Kidney tubule cell (primary cell): ENCODE results near the gene DYNC1H1.

Source experiments
- DNase-seq: peaks from one replicate; pipeline ENCODE4 v3.0.0-alpha.2; 2018; ENCODE audit warnings: low spot score

Gene DYNC1H1

DNA sequence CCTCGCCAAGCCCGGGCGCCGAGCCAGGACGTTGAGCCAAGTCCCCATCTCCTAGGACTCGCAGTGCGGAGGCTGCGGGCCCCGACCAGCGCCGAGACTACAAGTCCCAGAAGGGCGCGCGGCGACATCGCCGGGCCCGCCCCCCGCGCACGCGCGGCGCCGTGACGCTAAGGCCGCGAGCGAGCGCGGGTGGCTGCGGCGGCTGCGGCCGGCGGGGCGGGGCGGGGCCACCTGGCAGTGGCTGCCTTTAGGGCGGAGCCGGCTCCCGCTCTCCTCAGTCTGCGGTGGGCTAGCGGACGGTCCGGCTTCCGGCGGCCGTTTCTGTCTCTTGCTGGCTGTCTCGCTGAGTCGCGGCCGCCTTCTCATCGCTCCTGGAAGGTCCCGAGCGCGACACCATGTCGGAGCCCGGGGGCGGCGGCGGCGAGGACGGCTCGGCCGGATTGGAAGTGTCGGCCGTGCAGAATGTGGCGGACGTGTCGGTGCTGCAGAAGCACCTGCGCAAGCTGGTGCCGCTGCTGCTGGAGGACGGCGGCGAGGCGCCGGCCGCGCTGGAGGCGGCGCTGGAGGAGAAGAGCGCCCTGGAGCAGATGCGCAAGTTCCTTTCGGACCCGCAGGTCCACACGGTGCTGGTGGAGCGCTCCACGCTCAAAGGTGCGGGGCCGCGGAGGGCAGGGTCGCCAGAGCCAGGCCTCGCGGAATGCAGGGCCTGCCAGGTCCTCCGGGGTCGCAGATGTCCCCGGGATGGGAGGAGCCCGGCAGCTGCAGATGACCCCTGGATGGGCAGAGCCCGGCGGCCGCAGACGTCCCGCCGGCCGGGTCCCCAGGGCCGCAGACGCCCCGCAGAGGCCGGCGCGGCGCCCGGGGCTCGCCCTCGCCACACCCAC lies at the start of gene DYNC1H1:
DYNC1H1 (plus strand) TSS at position 277 of the 884 bp plus-strand sequence; CDS start at position 396, 119 bp downstream.
- DNase-seq, result peak; percentile 93

DNA sequence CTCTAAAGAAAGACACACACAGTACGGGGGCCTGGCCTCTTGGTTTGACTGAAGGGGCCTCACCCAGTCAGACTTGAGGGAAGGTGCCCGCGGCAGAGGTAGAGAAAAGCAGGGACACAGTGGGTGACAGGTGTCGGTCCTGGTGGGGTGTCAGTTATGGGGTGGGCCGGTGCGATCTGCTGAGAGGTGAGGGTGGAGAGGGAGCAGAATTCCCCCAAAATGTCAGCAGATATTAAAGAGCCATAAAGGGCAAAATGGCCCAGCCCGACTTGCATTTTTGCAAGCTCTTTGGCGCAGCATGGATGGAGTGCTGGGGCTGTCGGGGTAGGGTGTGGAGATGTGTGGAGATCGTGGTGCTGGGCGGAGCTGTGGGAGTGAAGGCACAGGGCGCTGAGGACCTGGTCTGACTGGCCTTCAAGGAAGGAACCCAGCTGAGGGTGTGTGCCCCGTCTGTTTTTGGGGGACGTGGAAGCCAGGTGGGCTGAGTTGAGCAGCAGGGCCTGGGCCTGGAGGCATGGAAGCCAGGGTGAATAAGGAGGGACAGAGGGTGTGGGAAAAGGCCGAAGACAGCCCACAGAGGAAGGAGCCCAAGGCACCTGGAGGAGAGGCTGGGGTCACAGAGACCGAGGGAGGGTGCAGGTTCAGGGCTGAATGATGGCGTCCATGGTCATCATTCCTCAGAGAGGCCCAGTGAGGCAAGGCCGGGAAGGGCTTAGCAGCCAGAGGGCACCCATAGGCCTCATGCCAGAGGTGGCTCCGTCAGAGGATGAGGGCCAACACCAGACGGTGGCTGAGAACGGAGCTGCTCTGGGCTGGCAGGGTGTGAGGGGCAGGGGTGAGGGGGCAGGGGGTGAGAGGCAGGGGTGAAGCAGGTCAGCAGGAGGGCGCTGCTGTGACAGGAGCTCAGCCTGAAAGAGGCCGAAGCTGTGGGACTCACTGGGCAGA lies 48.2 kb upstream of the DYNC1H1 start:
- no peak for DNase-seq

DNA sequence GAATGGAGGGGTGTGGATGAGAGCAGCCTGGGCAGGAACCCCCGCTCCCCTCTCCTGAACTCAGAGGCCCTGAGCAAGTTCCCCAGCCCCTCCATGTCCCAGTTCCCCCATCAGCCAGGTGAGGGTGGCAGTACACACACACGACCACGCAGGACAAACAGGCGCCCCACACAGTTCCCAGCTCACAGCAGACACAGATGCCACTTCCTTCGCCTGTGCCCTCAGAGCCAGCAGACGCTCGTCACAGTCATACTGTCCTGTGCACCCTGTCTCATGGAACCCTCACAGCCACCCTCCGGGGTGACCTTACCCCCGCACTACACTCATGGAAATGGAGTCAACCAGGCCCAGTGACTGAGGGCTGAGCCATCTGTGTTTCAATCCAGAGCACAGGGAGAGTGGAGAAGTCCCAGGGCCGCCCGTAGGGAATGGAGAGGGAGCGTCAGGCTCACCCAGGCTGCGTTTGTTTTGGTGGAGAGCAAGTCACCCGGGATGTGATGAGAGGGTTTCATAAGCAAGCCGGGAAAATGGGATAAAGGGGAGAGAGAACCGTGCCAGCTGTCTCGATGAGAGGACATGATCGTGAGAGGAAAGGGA lies 47.5 kb upstream of the DYNC1H1 start:
- DNase-seq, result no peak

DNA sequence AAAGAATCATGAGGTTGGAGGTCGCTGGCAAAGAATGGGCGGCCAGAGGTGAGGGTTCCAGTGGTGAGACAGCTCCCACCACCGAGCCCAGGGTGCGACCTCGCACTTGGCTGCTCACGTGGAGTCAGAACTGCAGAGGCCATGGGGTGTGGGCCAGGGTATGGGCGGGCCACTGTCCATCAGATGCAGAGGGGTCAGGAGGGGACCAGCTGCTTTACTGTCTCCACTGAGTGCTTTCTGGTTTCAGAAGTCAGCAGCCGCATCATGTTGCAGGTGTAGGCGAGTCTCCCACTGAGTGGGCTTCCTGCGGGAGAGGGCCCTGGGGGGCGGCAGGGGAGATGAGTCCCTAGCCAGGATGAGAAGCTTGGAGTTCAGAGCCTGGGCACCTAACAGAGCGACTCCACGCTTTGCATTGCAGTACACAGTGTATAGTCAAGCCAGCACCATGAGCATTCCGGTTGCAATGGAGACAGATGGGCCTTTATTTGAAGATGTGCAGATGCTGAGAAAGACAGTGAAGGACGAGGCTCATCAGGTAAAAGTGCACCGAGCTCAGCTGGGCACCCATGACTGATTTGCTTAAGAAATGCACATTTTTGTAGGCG lies 46.9 kb upstream of the DYNC1H1 start:
- no peak for DNase-seq

DNA sequence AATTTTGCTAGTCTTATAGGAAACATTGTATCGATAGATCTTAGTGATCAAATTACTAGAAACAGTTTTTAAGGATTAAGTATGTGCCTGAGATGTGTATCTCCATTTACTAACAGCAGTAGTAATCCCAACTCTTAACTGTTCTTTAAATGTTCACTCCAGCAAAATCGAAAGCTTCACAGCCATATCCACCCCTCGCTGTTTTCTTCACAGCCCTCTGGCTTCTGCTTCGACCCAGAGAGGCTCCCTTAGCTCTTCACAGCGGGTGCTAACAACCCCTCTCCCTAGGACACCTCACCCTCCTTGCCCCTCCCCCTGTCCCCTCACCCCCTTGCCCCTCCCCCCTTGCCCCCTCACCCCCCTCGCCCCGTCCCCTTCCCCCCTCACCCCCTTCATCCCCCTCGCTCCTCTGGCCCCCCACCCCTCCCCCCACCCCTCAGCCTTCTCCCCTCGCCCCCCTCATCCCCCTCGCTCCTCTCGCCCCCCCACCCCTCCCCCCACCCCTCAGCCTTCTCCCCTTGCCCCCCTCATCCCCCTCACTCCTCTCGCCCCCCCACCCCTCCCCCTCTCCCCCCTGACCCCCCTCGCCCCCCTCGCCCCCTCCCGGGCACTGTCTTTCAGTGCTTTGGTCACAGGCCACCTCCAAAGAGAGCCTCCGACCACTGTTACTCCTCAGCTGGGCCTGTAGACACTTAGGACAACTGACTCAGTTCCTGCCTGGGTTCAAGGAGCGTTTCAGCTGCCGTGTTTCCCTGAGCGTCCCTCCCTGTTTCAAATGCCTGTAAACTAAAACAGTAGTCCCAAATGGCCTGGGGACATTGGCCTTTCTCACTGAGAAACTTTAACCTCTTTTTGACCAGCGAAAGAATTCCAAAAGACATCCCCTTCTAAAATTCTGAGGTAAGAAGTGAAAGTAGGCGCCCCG lies 46.0 kb upstream of the DYNC1H1 start:
- DNase-seq, result no peak

DNA sequence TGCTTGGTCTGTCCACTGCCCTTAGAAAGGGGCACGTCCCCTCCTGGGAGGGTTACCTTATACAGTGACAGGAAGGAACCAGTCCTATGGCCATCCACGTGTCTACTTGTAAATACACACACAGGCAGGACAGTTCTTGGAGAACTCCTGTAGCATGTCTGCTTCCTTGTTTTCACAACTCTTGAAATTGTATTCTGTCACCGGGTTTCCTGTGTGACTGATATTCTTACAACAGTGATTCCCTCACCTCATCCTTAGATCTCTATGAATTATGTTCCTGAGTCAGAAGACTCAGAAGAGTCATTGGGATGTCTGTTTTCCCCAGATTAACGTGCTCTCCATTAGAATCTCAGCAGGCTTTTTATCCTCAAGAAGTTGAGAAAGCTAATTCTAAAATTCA lies 44.1 kb upstream of the DYNC1H1 start:
- no peak for DNase-seq

DNA sequence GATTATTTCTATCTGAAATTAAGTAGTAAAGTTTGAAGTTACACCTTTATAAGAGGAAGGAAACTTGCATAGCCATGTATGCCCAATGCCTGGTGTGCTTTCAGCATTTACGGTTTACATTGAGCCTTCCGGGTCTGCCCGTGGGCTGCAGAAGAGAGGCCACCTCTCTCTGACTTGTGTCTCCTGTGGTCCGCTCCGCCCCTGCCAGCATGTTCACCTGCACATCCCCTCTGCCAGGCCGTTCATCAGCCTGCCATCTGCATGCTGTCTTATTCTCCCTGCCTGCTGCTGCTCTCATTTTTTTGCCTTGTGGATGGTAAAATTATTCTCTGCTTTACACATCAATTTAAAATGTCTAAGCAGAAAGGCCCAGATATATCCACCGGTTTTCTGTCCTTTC lies 41.5 kb upstream of the DYNC1H1 start:
- no peak for DNase-seq

DNA sequence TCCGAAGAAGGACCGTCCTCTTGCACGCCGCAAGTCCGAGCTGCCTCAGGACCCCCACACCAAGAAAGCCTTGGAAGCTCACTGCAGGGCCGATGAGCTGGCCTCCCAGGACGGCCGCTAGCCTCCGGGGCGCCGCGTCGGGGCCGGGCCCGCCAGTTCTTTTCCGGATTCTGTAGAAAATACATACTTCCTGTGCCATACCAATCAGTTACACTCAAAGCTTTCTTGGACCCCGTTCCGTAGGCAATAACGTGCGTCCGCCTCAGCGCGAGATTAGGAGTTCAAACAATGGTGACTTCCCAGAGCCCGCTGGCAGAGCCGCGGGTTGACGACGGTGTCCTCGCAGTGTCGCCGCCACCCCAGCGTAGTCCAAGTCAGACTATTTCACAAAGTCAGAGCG lies 39.2 kb upstream of the DYNC1H1 start:
- DNase-seq, result no peak

DNA sequence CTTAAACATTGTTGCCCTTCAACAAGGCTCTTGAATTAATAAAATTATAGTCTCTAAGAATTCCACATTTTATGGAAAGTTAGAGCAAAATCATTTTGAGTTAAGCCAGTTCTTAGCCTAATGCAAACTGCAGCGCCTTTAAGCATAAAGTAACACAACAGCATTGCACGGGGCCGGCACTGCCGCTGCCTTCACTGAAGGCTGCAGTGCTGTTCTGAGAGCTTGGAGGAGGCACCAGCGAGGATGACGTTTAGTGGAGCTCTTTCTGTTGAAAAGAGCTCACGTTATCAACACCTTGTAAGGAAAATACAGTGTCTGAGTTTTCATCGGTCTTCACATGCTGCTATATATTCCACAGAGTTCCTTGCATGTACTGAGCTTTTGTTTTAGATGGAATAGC lies 38.3 kb upstream of the DYNC1H1 start:
- DNase-seq, result no peak

DNA sequence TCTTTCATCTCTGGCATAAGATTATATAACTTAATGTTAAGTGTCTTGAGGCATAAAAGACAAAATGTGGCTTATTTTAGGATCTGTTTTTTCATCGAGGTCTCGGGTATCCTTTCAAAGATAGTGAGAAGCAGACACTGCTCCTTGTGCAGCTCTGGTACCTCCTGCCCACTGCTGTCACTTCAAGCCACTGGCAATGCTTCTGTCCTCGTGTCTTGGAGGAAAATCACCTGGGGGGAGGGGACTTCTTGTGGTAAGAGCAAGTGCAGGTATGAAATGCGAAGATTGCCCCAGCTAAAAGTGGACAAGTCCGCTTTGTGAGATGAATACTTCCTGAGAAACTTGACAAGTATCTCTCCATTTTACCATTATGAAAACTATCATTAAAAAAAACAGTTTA lies 37.8 kb upstream of the DYNC1H1 start:
- DNase-seq, result no peak

DNA sequence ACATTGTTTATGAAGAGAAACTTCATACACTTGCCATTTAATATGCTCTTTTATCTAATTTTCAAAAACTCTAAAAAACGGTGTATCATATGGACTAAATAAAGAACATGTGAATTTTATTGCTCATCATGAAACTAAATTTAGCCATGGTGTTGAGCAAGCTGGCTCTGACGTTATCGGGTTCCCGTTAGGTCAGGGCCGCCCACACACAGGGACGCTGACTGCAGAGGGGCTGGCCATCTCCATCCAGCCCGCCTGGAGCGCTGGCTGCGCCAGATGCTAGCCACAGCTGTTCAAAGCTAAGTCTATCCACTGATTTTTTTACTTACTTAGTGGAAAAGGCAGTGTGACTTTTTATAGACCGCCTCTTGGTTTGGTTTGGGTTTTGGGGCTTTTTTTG lies 36.5 kb upstream of the DYNC1H1 start:
- no peak for DNase-seq

DNA sequence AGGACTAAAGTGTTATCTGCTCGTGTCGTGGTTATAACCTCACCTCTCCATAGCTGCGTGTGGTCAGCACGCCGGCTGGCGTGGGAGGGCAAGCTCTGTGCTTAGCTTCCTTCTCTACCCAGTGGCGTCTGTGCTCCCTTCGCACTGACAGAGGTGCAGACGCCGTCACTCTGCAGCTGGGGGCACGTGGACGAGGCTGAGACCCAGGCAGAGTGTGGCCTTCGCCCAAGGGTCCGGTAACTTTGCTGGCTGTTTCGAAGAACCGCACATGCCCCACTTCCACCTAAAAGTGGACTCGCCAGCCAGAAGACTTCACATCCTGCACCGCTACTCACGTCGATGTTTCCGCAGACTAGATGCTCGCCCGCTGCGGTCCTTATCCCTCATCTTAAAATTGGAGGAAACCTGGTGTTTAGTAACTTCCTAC lies 35.9 kb upstream of the DYNC1H1 start:
- DNase-seq, result no peak

DNA sequence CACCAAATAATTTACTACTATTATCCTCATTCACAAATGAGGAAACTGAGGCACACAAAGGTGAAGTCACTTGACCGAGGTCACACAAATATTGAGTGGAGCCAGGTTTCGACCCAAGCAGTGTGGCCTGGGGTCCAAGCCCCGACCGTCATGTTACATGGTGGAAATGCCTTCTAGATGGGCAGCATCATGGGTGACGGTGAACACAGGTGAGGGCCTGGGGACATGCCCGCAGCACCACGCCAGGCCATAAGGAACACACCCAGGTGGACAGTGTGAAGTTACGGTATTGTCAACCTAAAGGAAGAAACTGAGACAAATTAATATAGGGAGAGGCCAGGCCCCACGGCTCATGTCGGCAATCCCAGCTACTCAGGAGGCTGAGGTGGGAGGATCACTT lies 35.3 kb upstream of the DYNC1H1 start:
- DNase-seq, result no peak

DNA sequence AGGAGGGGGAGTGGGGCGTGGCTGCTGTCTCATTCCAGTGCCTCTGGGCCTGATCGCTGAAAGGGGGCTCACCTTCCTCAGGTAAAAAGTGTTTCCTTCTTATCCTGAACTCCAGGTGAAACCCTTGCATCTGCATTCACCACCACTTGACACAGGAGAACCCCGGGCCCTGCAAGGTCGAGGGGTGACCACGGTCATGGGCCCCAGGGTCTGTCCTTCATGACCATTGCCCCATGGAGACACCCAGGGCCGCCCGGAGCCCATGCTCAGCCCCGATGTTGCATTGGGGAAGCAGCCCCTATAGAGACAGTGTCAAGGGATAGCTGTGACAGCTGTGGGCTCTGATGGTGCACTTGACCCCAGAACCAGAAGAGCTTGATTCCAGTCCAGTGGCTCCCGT lies 34.4 kb upstream of the DYNC1H1 start:
- no peak for DNase-seq

DNA sequence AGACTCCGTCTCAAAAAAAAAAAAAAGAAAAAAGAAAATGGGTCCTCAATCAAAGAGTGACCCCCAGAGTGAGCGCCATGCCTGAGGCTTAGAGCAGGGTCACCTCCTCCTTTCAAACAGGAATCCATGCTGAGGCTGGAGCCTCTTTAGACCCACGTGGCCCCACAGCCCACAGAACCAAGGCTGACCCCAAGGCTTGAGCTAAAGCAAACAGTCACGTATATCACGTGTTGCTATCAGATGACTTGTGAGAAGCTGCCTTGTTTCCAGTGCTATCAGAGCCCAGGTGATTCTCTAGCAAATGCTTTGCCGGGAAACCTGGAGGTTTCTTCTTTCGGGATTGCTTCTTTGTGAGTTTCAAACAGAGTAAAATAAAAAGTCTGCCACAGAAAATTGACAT lies 31.7 kb upstream of the DYNC1H1 start:
- no peak for DNase-seq

DNA sequence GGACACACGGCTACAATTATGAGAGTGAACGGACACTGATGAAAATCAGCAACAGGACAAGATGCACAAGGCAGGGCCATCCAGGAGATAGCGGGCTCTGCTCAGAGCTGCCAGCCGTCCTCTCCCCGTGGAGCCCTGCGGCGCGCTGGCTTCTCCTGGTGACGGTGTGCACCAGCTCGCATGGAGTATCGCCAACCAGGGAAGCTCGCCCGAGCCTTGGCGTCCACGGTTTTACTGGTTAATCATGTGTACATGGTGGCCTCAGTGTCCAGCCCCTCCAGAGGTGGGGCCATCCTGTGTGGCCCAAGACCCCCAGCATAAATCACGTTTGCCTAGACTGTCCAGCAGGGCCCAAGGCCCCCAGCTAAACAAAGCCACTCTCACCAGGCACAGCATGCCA lies 31.2 kb upstream of the DYNC1H1 start:
- no peak for DNase-seq

DNA sequence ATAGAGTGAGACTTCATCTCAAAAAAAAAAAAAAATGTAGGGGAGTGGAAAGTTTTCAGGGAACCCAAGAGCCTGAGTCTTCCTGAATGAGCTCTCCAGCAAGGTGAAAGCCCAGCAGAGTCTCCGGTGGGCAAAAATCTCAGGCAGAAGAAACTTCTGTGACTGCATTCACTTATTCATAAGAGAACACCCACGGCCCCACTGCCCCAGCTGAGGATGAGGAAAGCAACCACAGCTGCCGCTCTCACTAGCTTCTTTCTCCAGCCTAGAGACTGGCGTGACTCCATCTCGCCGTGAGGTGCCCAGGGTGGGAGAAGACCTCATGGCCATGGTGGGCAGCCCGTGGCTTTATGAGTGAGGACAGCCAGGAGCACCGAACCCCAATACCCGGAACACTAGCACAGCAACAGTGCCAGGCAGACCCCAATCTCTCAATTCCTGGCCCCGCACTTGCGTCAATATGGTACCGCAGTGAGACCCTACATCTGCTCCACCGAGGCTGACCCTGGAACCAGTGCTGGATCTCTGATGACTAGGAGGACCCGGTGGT lies 29.7 kb upstream of the DYNC1H1 start:
- DNase-seq, result no peak

DNA sequence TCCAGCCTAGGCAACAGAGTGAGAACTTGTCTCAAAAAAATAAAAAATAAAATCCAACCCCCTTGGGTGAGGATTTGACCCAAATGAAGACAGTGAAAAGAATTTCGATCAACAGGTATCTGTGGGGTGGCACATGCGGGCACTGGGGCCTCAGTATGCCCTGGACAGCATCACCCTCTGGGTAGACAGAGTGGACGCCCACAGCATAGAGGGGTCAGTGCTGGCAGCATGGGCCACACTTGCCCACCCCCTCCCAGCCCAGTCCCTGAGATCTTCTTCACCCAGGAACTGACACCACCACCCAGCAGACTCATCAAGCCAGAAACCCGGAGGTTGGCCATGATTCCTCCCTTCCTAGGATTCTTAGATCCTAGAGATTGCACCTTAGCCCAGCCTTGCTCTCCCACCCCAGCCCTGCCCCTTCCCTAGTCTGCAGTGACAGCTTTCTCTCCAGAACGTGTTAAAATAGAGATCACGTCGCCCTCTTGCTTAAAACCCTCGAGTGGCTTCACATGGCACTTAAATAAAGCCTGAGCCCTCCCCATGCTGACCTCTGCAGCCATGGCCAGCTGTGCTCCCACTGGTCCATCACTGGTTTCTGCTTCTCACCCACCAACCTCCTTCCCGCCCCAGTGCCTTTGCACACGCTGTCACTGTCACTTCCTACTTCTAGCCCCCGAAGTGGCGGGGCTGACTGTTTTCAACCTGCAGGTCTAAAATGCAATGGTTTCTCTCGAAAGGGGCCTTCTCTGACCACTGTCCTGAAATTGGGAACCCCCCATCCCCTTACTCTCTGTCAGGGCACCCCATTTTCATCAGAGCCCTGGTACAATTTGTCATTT lies 26.2 kb upstream of the DYNC1H1 start:
- no peak for DNase-seq

DNA sequence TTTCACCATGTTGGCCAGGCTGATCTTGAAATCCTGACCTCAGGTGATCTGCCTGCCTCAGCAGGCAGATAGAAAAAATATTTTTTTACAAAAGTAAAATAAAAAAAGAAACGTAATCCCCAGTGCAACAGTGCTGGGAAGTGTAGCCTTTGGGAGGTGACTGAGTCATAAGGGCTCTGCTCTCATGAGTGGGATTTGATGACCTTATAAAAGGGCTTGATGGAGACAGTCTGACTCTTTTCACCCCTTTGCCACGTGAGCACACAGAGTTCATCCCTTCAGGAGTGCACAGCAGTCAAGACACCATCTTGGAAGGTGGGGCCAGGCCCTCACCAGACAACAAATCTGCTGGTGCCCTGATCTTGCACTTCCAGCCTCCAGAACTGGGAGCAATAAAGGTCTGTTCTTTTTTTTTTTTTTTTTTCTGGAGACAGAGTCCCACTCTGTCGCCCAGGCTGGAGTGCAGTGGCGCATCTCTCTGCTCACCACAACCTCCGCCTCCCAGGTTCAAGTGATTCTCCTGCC lies 24.7 kb upstream of the DYNC1H1 start:
- DNase-seq, result no peak

DNA sequence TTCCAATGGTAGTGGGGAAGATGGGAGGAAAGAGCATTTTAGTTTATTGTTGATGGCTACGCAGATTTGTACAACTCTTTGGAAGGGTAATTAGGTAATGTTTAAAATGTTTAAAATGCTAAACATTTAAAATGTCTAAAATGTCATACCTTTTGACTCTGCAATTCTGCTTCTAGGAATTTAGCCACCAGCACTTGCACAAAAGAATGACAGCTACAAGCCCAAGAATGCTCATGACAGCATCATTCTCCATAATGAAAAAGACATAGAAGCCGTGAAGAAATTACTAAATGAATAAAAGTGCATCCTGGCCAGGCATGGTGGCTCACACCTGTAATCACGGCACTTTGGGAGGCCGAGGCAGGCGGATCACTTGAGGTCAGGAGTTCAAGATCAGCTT lies 19.9 kb upstream of the DYNC1H1 start:
- DNase-seq, result no peak
